Measurements from ENCODE around the gene CDK18. TPM values are rescaled to one million over a fixed set of nuclear protein-coding genes. Genes with fewer than 3 reads are reported as not detected.

The CDK18 gene
- 0.27 and 1.6 TPM in 2 replicates for total RNA-seq (ENCODE audit: low replicate concordance)

DNA sequence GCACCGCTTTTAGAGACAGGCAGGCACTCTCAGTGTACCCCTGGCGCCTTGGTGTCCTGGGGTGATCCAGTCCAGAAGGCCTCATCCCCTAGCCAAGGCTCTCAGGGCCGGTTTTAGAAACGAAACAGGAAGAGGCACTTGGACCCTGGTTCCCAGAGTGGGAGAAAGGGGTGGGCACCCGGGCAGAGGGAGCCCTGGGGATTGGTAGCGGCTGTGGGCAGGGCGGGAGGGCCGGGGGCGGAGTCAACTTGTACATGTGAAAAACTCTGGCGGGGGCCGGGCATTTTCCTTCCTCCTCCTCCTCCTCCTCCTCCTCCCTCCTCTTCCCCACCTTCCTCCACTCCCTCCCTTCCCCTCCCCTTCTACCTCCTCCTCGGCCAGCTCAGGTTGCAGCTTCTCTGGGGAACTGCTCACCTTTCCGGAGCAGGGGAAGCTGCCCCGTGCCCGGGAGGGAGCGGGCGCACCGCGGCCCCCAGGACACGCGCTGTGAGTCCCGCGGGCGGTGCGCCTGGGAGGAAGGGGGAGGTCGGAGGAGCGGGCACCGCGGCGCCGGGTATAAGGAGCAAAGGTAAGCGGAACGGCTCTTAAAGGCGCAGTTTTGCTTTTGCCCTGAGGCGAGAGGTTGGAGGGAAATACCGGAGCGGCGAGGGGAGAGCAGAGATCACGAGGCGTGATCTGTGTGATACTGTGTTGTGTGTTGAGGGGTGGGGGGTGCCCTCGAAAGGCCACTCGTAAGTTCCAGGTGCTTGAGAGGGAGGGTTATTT is at the start of gene CDK18:
TSS of gene CDK18 (plus strand) at position 359 of the 765 bp plus-strand sequence. CDS start 18,499 bp downstream, outside the sequence.
- TF ChIP-seq CTCF (IDR thresholded peaks at IDR 0.05; ENCODE audit: insufficient read depth, low read length), result no peak
- peak within 1 kb of the TSS; percentile 55 for H3K4me3 ChIP-seq (ENCODE audit: low read depth, low read length)
- DNase-seq (ENCODE audit: low read depth), result no peak

DNA sequence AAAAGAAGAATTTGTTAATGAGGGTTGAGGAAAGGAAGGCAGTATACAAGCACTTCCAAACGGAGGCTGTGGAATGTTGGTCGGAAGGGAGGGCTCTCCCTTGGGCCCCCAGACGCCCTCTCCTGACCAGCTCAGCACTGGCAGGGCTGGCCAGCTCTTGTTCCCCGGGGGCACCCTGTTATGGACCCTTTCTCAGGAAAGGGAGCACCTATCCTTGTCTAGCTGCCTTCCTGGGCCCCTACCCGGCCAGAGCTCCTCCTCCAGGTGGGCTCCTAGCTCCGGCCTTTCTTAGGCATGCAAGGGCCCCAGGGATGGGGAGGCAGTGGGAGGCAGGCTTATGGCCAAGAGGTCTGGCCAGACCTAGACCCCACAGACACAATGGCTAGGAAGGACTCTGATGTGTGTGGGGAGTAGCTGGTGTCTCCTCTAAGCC is 49.5 kb upstream of the CDK18 start:
- no peak overlapping the region for H3K4me3 ChIP-seq (ENCODE audit: low read depth, low read length)
- DNase-seq (ENCODE audit: low read depth), result no peak
- TF ChIP-seq CTCF (IDR thresholded peaks at IDR 0.05; ENCODE audit: insufficient read depth, low read length), result no peak

DNA sequence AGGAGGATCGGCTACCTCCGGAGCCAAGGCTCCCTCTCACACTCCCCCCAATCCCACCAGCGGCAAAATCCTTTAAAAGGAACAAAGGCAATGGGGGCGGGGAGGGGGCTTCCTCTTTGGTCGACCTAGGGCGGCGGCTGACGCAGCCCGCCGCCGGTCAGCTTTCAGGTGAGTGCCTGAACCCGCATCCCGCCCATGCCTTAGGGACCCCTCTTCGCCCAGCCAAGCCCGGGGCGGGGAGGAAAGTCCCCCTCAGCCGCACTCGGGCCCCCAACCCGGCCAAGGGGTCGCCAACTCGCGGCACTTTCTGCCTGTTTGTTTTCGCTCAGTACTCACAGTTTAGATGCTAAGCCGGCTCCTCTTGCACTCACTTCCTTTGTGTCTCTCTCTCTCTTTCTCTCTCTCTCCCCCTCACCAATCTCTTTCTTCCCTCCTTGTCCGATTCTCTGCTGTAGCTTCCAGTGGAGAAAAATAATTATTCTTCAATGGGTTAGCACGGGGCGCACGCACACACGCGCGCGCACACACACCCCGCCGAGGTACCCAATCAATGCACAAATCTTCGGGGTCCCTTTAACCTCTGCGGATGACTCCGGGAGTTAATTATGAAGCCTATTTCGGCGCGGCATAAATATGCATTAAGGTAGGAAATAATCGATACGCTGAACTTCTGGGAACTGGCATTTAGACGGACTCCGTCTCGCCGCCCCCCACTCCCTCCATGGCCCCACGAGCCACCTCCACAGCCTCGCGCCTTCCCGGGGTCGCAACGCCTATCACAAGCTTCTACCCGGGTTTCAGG is 48.7 kb upstream of the CDK18 start, which contains the start of gene BLACAT1:
TSS of gene BLACAT1 (minus strand) at position 465 of the 802 bp plus-strand sequence.
- no peak within 1 kb of the TSS for H3K4me3 ChIP-seq (ENCODE audit: low read depth, low read length)
- DNase-seq (ENCODE audit: low read depth), result no peak
- TF ChIP-seq CTCF (IDR thresholded peaks at IDR 0.05; ENCODE audit: insufficient read depth, low read length), result no peak

GRCh38 chr1:205456383-205456867 is 48.0 kb upstream of the CDK18 start:
- no peak for TF ChIP-seq CTCF (IDR thresholded peaks at IDR 0.05; ENCODE audit: insufficient read depth, low read length)
- DNase-seq (ENCODE audit: low read depth), result no peak
- no peak overlapping the region for H3K4me3 ChIP-seq (ENCODE audit: low read depth, low read length)

DNA sequence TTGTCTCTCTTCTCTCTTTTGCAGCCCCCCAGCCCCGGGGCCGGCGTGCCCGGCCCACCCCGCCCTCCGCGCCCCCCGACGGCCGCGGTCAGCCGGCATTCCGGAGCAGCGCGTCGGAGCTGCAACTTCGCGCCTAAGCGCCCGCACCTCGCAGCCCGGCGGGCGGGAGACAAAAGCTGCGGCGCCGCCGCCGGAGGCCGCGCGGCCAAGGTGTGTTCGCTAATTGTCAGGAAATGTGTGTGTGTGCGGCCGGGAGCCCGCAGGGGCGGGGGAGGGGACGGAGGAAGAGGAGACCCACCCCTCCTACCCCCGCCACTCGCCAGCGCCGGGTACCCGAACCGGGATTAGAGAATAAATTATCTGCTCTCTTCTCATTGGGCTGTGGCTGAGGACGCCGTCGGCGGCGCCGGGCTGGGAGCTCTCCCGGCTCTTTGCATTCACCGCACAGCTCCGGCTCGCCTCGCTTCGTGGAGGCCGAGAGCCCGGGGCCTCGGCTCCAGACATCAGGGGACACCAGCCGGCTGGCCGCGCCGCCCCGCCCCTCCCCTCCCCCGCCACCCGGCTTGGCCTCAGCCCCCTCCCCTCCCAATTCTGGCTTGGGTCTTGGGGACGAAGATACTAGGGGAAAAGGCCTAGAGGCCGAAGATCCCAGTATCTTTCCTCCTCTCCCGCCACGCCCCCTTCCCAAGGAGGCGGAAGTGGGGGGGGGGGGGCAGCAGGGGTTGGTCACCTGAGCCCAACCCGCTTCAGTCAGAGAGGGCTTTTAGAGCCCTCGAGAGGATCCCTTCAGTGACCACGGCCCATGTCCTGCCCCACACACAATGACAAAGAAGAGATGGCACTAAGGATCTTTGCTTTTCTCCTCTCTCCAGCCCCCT is 47.4 kb upstream of the CDK18 start:
- H3K4me3 ChIP-seq (ENCODE audit: low read depth, low read length), result no peak overlapping the region
- no peak for DNase-seq (ENCODE audit: low read depth)
- TF ChIP-seq CTCF (IDR thresholded peaks at IDR 0.05; ENCODE audit: insufficient read depth, low read length), result no peak

All from fibroblast of the aortic adventitia (primary cell).